Activated CD4-positive, alpha-beta T cell treated with anti-CD3 and anti-CD28 coated beads, Interleukin-2, amount 10 ng/mL, durations not matched to agents 24 days and 14 days (primary cell): ENCODE results near the gene POLE. TPM values are rescaled to one million over a fixed set of nuclear protein-coding genes. Genes with fewer than 3 reads are reported as not detected.
"Not testable (repeated sequence)": the region's sequence is repeated elsewhere in the genome, so short reads cannot be mapped to it uniquely, and the experiment has no call there.

Experiments used
- DNase-seq: peaks from one replicate; pipeline ENCODE4 v3.0.0; 2022
- H3K27ac Mint-ChIP-seq: one replicate; pipeline ENCODE4 v1.8.0; 2022; ENCODE audit warnings: mild to moderate bottlenecking, mixed read lengths
- H3K27me3 Mint-ChIP-seq: one replicate; pipeline ENCODE4 v1.8.0; 2022; ENCODE audit warnings: mixed read lengths
- H3K36me3 Mint-ChIP-seq: one replicate; pipeline ENCODE4 v1.8.0; 2022; ENCODE audit warnings: low read depth, mild to moderate bottlenecking, mixed read lengths
- H3K4me1 Mint-ChIP-seq: one replicate; pipeline ENCODE4 v1.8.0; 2021; ENCODE audit warnings: mixed read lengths
- H3K4me3 Mint-ChIP-seq: one replicate; pipeline ENCODE4 v1.8.0; 2022; ENCODE audit warnings: mild to moderate bottlenecking, moderate library complexity, mixed read lengths
- H3K9me3 Mint-ChIP-seq: one replicate; pipeline ENCODE4 v1.8.0; 2021; ENCODE audit warnings: mixed read lengths
- intact Hi-C: fragments of 100-400 bp; cut with micrococcal nuclease; formaldehyde crosslinking; loops from one replicate; pipeline ENCODE4 v1.15.1; 2023
- total RNA-seq: library from RNA; stranded (reverse); gene quantifications from 2 replicates; pipeline ENCODE4 v1.2.3, GENCODE V29; 2022

POLE gene
- total RNA-seq, 1 donor from 2014 or later = 180 TPM

- Mint-ChIP-seq H3K4me1 (peaks cover 18% of the 10 kb centered on the region), H3K36me3 (peaks cover 27% of the 10 kb centered on the region), H3K27ac (peak overlapping the region; percentile 67), H3K4me3 (peak overlapping the region; percentile 86), H3K9me3 (no peaks in the 10 kb centered on the region), H3K27me3 (no peaks in the 10 kb centered on the region)
- intact Hi-C loops = loop anchor here (2.0 kb wide), 1 partner anchor 50 kb away; the partner anchor contains the start of gene ANKLE2
- peak; percentile 79 for DNase-seq
Measured at GRCh38 chr12:132711080-132711843, 24.1 kb upstream of the POLE start.

- Mint-ChIP-seq H3K4me1 (peaks cover 18% of the 10 kb centered on the region), H3K4me3 (peak within 1 kb of the TSS; percentile 86), H3K9me3 (no peaks in the 10 kb centered on the region), H3K27ac (peak within 1 kb of the TSS; percentile 80), H3K27me3 (no peaks in the 10 kb centered on the region), H3K36me3 (peaks cover 24% of the 10 kb centered on the region)
- intact Hi-C loops = loop anchor here (1.0 to 2.0 kb wide), 3 partner anchors 23 to 118 kb away; partner anchors contain the start of genes ANKLE2, GOLGA3, POLE and PXMP2
- peak; percentile 98 for DNase-seq
Measured at GRCh38 chr12:132710405-132711079, 23.4 kb upstream of the POLE start, which contains the start of gene PGAM5. TSS of gene PGAM5 (plus strand) at chr12:132710842. CDS start at chr12:132710877, 35 bp downstream.

GRCh38 chr12:132710043-132710404 lies 22.9 kb upstream of the POLE start:
- H3K36me3 Mint-ChIP-seq = peaks cover 25% of the 10 kb centered on the region
- H3K27me3 Mint-ChIP-seq = no peaks in the 10 kb centered on the region
- DNase-seq = no peak
- intact Hi-C loops = loop anchor here (1.0 to 2.0 kb wide), 3 partner anchors 23 to 118 kb away; partner anchors contain the start of genes ANKLE2, GOLGA3, POLE and PXMP2
- H3K4me3 Mint-ChIP-seq = peak overlapping the region; percentile 84
- H3K4me1 Mint-ChIP-seq = peaks cover 18% of the 10 kb centered on the region
- peak overlapping the region; percentile 80 for H3K27ac Mint-ChIP-seq
- no peaks in the 10 kb centered on the region for H3K9me3 Mint-ChIP-seq

- H3K27ac Mint-ChIP-seq = no peak overlapping the region
- intact Hi-C loops = no loop called here
Measured at GRCh38 chr12:132708150-132708549, 21.0 kb upstream of the POLE start.

GRCh38 chr12:132707241-132707640 lies 20.1 kb upstream of the POLE start:
- no peaks in the 10 kb centered on the region for H3K27me3 Mint-ChIP-seq
- H3K4me1 Mint-ChIP-seq = peaks cover 5% of the 10 kb centered on the region
- H3K9me3 Mint-ChIP-seq = no peaks in the 10 kb centered on the region
- H3K27ac Mint-ChIP-seq = peak overlapping the region; percentile 50
- peaks cover 34% of the 10 kb centered on the region for H3K36me3 Mint-ChIP-seq
- no peak overlapping the region for H3K4me3 Mint-ChIP-seq
- intact Hi-C loops = no loop called here
- no peak for DNase-seq

More at GRCh38 chr12:132708150-132708549, 21.0 kb upstream of the POLE start:
- peaks cover 30% of the 10 kb centered on the region for H3K36me3 Mint-ChIP-seq
- H3K4me1 Mint-ChIP-seq = peaks cover 11% of the 10 kb centered on the region
- no peaks in the 10 kb centered on the region for H3K27me3 Mint-ChIP-seq
- no peaks in the 10 kb centered on the region for H3K9me3 Mint-ChIP-seq
- no peak overlapping the region for H3K4me3 Mint-ChIP-seq
- DNase-seq = no peak

GRCh38 chr12:132703641-132704040 lies 16.5 kb upstream of the POLE start:
- Mint-ChIP-seq H3K27ac (no peak overlapping the region), H3K4me3 (no peak overlapping the region), H3K9me3 (no peaks in the 10 kb centered on the region), H3K27me3 (no peaks in the 10 kb centered on the region), H3K36me3 (peaks cover 49% of the 10 kb centered on the region), H3K4me1 (peaks cover 3% of the 10 kb centered on the region)
- intact Hi-C loops = no loop called here
- DNase-seq = no peak

GRCh38 chr12:132702640-132703039 lies 15.5 kb upstream of the POLE start:
- peaks cover 51% of the 10 kb centered on the region for H3K36me3 Mint-ChIP-seq
- no peaks in the 10 kb centered on the region for H3K9me3 Mint-ChIP-seq
- no peaks in the 10 kb centered on the region for H3K27me3 Mint-ChIP-seq
- intact Hi-C loops = no loop called here
- DNase-seq = no peak
- H3K4me1 Mint-ChIP-seq = peaks cover 3% of the 10 kb centered on the region
- no peak overlapping the region for H3K4me3 Mint-ChIP-seq
- no peak overlapping the region for H3K27ac Mint-ChIP-seq

GRCh38 chr12:132700212-132700822 lies 13.2 kb upstream of the POLE start:
- Mint-ChIP-seq H3K9me3 (no peaks in the 10 kb centered on the region), H3K27me3 (no peaks in the 10 kb centered on the region), H3K27ac (no peak overlapping the region), H3K4me3 (no peak overlapping the region), H3K36me3 (peaks cover 54% of the 10 kb centered on the region), H3K4me1 (peaks cover 3% of the 10 kb centered on the region)
- intact Hi-C loops = no loop called here
- DNase-seq = no peak

- no peaks in the 10 kb centered on the region for H3K9me3 Mint-ChIP-seq
- intact Hi-C loops = no loop called here
Measured at GRCh38 chr12:132698341-132698740, 11.2 kb upstream of the POLE start.

GRCh38 chr12:132695431-132695830 lies 8.3 kb upstream of the POLE start:
- Mint-ChIP-seq H3K27me3 (no peaks in the 10 kb centered on the region), H3K27ac (no peak overlapping the region), H3K9me3 (no peaks in the 10 kb centered on the region), H3K36me3 (peaks cover 38% of the 10 kb centered on the region), H3K4me3 (no peak overlapping the region), H3K4me1 (peaks cover 2% of the 10 kb centered on the region)
- no peak for DNase-seq
- intact Hi-C loops = no loop called here

More at GRCh38 chr12:132698341-132698740, 11.2 kb upstream of the POLE start:
- Mint-ChIP-seq H3K36me3 (peaks cover 43% of the 10 kb centered on the region), H3K4me1 (peaks cover 3% of the 10 kb centered on the region), H3K4me3 (no peak overlapping the region), H3K27ac (no peak overlapping the region), H3K27me3 (no peaks in the 10 kb centered on the region)
- DNase-seq = no peak

- H3K4me1 Mint-ChIP-seq, H3K4me3 Mint-ChIP-seq, DNase-seq, H3K27ac Mint-ChIP-seq, intact Hi-C loops, H3K9me3 Mint-ChIP-seq, H3K27me3 Mint-ChIP-seq: not testable (repeated sequence)
- H3K36me3 Mint-ChIP-seq = peaks cover 34% of the 10 kb centered on the region
Measured at GRCh38 chr12:132694888-132695287, 7.7 kb upstream of the POLE start.

- H3K4me3 Mint-ChIP-seq, H3K9me3 Mint-ChIP-seq, H3K27me3 Mint-ChIP-seq, H3K27ac Mint-ChIP-seq, intact Hi-C loops, H3K4me1 Mint-ChIP-seq, DNase-seq: not testable (repeated sequence)
- H3K36me3 Mint-ChIP-seq = peaks cover 19% of the 10 kb centered on the region
Measured at GRCh38 chr12:132692030-132692429, 4.9 kb upstream of the POLE start.

GRCh38 chr12:132690112-132690511 lies 3.0 kb upstream of the POLE start:
- Mint-ChIP-seq H3K27ac (no peak overlapping the region), H3K36me3 (peaks cover 19% of the 10 kb centered on the region), H3K9me3 (no peaks in the 10 kb centered on the region), H3K4me3 (no peak overlapping the region), H3K4me1 (peaks cover 17% of the 10 kb centered on the region), H3K27me3 (no peaks in the 10 kb centered on the region)
- intact Hi-C loops = no loop called here
- DNase-seq = no peak

- peak overlapping the region; percentile 56 for H3K27ac Mint-ChIP-seq
- peak overlapping the region; percentile 81 for H3K4me3 Mint-ChIP-seq
- H3K9me3 Mint-ChIP-seq = no peaks in the 10 kb centered on the region
- H3K36me3 Mint-ChIP-seq = peaks cover 19% of the 10 kb centered on the region
- DNase-seq = no peak
- intact Hi-C loops = no loop called here
- H3K4me1 Mint-ChIP-seq = peaks cover 20% of the 10 kb centered on the region
- H3K27me3 Mint-ChIP-seq = no peaks in the 10 kb centered on the region
Measured at GRCh38 chr12:132689227-132689626, 2.1 kb upstream of the POLE start.
